Common myeloid progenitor, CD34-positive (primary cell): ENCODE measurements around the gene UNC13D.
A peak's percentile ranks its signal among the peaks of the same experiment; 100 is the strongest.

Experiments
- CTCF ChIA-PET: fragments of 350-600 bp; sonication (Branson Sonifier 250); formaldehyde crosslinking; loops from one replicate; lab custom pipeline; 2021; ENCODE audit warnings: antibody characterized with exemption; lab: Charles Lee
- POLR2A ChIA-PET: fragments of 350-600 bp; sonication (Branson Sonifier 250); formaldehyde crosslinking; loops from one replicate; lab custom pipeline; 2021; ENCODE audit warnings: antibody characterized with exemption; lab: Charles Lee
- DNase-seq, 3 donors: peaks; one replicate each; pipeline versions ENCODE4 v3.0.0 to v3.0.0-alpha.2; 2013
- H3K27ac ChIP-seq, 2 experiments: 1 replicate in 1 of 2; 2 replicates in 1 of 2; pipeline ENCODE4 v1.7.0; 2013; ENCODE audit warnings: inconsistent platforms in 2 of 2, low read length in 2 of 2, mild to moderate bottlenecking in 2 of 2, low read depth in 1 of 2, moderate library complexity in 1 of 2; ENCODE audit not compliant: severe bottlenecking in 2 of 2, insufficient read depth in 1 of 2, poor library complexity in 1 of 2
- H3K27me3 ChIP-seq, 5 experiments: replicated peaks in 2 of 5; 1 replicate in 3 of 5; 2 replicates in 2 of 5; pipeline versions ENCODE4 v1.6.1 to v1.7.0; 2013; ENCODE audit warnings: low read length in 4 of 5, mild to moderate bottlenecking in 2 of 5, moderate library complexity in 2 of 5, inconsistent platforms in 1 of 5; ENCODE audit not compliant: insufficient read depth in 5 of 5, control insufficient read depth in 4 of 5
- H3K36me3 ChIP-seq, 4 experiments: 1 replicate in 2 of 4; 2 replicates in 2 of 4; pipeline versions ENCODE4 v1.6.1 to v1.7.0; 2013; ENCODE audit warnings: low read length in 3 of 4, control low read depth in 1 of 4, mild to moderate bottlenecking in 1 of 4; ENCODE audit not compliant: control insufficient read depth in 4 of 4, insufficient read depth in 4 of 4
- H3K4me1 ChIP-seq, 4 experiments: 1 replicate in 3 of 4; 2 replicates in 1 of 4; pipeline versions ENCODE4 v1.6.1 to v1.7.1; 2013; ENCODE audit warnings: low read length in 3 of 4, mild to moderate bottlenecking in 3 of 4, control low read depth in 1 of 4, inconsistent platforms in 1 of 4, moderate library complexity in 1 of 4; ENCODE audit not compliant: control insufficient read depth in 4 of 4, insufficient read depth in 4 of 4; ENCODE audit errors: control extremely low read depth in 1 of 4
- H3K4me3 ChIP-seq, 7 experiments: 1 replicate in 4 of 7; 2 replicates in 3 of 7; pipeline versions ENCODE4 v1.5.1 to v1.7.0; 2013; ENCODE audit warnings: mild to moderate bottlenecking in 7 of 7, low read length in 6 of 7, moderate library complexity in 6 of 7, inconsistent platforms in 2 of 7, low read depth in 2 of 7, control low read depth in 1 of 7; ENCODE audit not compliant: insufficient read depth in 4 of 7, control insufficient read depth in 1 of 7; ENCODE audit errors: extremely low read depth in 1 of 7
- H3K9me3 ChIP-seq, 5 experiments: 1 replicate in 4 of 5; 2 replicates in 1 of 5; pipeline versions ENCODE4 v1.6.1 to v1.7.1; 2013; ENCODE audit warnings: low read length in 4 of 5, mild to moderate bottlenecking in 2 of 5, inconsistent platforms in 1 of 5, low read depth in 1 of 5, moderate library complexity in 1 of 5; ENCODE audit not compliant: control insufficient read depth in 4 of 5, insufficient read depth in 2 of 5; ENCODE audit errors: control extremely low read depth in 1 of 5
- WGBS: methylation state at CpG from one replicate; pipeline ENCODE4 v1.1.5; 2013; ENCODE audit not compliant: insufficient coverage; 5-methylcytosine and 5-hydroxymethylcytosine counted together

Gene UNC13D

DNA sequence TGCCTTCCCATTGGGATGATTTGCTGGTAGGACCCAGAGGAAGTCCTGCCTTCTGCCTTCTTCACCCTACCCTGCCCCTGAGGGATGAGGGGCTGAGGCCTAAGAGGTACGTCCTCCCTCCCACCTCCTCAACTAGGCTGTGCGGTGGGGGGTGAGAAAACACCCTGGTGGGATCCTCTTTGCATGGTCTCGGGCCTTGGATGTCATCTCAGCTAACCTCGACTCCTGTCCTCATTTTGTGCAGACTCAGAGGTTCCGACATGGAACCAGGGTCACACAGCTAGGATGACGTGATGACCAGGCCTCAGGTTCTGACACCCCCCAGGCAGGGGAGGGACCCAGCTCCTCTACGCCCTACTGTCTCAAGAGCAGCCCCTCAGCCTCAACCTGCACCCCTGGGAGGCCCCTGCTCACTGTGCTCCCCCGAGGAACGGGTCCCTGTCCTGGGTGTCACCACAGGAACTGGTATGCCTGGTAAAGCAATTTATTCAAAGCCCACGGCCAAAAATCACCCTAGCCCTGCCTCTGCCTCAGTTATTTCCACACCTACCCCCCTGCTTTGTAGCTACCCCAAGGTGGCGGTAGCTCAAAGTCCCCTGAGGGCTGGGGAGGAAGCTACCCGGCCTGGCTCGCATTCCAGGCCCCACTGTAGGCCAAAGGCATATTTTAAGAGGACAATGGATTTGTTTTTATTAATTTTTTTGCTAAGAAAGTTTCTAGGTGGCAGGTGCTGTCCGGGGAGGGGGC, 17.5 kb downstream of the UNC13D start:
- Histone ChIP-seq H3K4me3 (peak overlapping the region in 1 of 7 experiments; percentile 24), H3K4me1 (peaks cover 2 to 46% (median 36%) of the 10 kb centered on the region in 4 experiments), H3K27me3 (no peaks in the 10 kb centered on the region), H3K27ac (peak overlapping the region in 1 of 2 experiments; percentile 47), H3K36me3 (peaks cover 14 to 89% (median 62%) of the 10 kb centered on the region in 4 experiments), H3K9me3 (no peaks in the 10 kb centered on the region)
- DNase-seq: no peak
- CTCF ChIA-PET: interaction anchor here (0.6 to 13.1 kb wide), 23 partner anchors 10 to 676 kb away, joined by 3 to 174 read pairs (median 5); partner anchors contain the start of genes GALK1, UNC13D and WBP2
- WGBS: 88% methylated on average over 11 of the region's 14 CpGs
- POLR2A ChIA-PET: interaction anchor here (1.3 to 4.2 kb wide), 4 partner anchors 18 to 73 kb away, joined by 4 to 39 read pairs (median 16); partner anchors contain the start of gene UNC13D

DNA sequence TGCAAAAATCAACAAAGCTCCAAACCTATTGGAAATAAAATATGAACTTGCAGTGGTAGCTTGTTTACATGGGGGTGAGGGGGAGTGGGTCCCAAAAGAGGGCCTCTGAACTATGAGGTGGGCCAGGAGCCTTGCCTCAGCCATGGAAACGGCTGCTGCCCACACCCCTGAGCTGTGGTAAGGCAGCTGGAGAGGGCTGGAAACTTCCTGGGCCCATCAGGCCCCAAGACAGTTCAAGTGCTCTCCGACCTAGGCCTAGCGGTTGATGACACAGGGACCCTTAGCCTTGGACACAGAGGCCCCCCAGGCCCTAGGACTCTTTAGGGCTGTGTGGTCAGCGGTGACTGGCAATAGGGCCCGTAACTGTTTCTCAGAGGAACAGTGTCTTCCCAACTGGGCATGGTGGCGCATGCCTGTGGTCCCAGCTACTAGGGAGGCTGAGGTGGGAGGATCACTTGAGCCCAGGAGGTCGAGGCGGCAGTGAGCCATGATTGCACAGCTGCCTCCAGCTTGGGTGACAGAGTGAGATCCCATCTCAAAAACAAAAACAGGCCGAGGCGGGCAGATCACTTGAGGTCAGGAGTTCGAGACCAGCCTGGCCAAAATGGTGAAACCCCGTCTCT, 18.3 kb downstream of the UNC13D start:
- 94% methylated on average over 10 of the region's 12 CpGs for WGBS
- CTCF ChIA-PET: interaction anchor here (0.7 to 13.1 kb wide), 14 partner anchors 8 to 73 kb away, joined by 3 to 174 read pairs (median 7); partner anchors contain the start of genes GALK1 and UNC13D
- DNase-seq: no peak
- peak overlapping the region in 1 of 2 experiments; percentile 12 for H3K27ac ChIP-seq
- H3K36me3 ChIP-seq: peaks cover 14 to 91% (median 63%) of the 10 kb centered on the region in 4 experiments
- no peaks in the 10 kb centered on the region for H3K9me3 ChIP-seq
- H3K4me3 ChIP-seq: no peak overlapping the region
- peaks cover 2 to 55% (median 42%) of the 10 kb centered on the region in 4 experiments for H3K4me1 ChIP-seq
- no peaks in the 10 kb centered on the region for H3K27me3 ChIP-seq
- POLR2A ChIA-PET: interaction anchor here (3.7 kb wide), 1 partner anchor 48 kb away, joined by 39 read pairs; a partner anchor contains a TSS

DNA sequence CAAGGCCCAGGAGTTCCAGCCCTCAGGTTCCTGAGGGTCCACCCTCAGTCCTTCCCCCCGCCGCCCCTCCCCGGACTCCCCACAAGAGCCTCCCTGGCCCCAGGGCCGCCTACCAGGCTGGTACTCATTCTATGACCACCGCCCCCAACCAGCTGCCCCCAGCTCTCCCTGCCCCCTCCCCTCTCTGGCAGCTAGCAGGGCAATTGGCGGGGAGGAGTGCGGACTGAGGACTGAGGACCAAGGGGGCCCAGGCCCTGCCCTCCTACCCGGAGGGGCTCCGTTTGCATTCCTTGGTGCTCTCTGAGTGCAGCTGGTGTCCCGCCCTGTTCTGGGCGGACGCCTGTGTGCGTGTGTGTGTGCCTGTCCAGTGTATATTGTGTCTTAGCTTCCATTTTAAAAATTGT, 19.1 kb downstream of the UNC13D start:
- Histone ChIP-seq H3K4me1 (peaks cover 2 to 50% (median 42%) of the 10 kb centered on the region in 4 experiments), H3K4me3 (no peak overlapping the region), H3K9me3 (no peaks in the 10 kb centered on the region), H3K36me3 (peaks cover 12 to 91% (median 64%) of the 10 kb centered on the region in 4 experiments), H3K27me3 (no peaks in the 10 kb centered on the region), H3K27ac (peak overlapping the region in 1 of 2 experiments; percentile 12)
- POLR2A ChIA-PET: interaction anchor here (0.5 to 3.7 kb wide), 3 partner anchors 14 to 103 kb away, joined by 3 to 39 read pairs (median 4); a partner anchor contains a TSS
- 96% methylated on average over 8 of the region's 13 CpGs for WGBS
- CTCF ChIA-PET: interaction anchor here (0.7 to 13.1 kb wide), 10 partner anchors 9 to 72 kb away, joined by 3 to 174 read pairs (median 11); partner anchors contain the start of genes GALK1 and UNC13D
- no peak for DNase-seq

DNA sequence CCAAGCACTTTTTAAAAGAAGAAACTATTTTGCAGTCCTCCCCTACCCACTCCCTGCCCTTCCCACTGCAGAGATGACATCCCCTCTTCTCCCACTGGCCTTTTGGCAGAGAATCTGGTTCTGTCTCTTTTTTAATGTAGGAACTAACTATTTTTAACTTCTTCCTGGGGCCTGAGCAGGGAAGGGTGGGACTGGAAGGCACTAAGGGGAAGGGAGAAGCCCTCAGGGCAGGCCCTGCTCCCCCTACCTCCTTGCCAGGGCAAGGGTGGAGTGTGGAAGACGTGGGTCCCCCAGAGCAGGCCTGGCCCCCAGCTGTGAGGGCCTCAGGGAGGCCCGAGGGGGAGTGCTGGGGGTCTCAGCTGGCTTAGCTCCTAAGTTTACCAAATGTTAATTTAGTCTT, 19.5 kb downstream of the UNC13D start:
- Histone ChIP-seq H3K4me3 (no peak overlapping the region), H3K36me3 (peaks cover 12 to 91% (median 63%) of the 10 kb centered on the region in 4 experiments), H3K4me1 (peaks cover 2 to 46% (median 42%) of the 10 kb centered on the region in 4 experiments), H3K9me3 (no peaks in the 10 kb centered on the region), H3K27me3 (no peaks in the 10 kb centered on the region), H3K27ac (no peak overlapping the region)
- ChIA-PET CTCF (interaction anchor here (0.9 to 13.1 kb wide), 7 partner anchors 10 to 61 kb away, joined by 3 to 174 read pairs (median 4); partner anchors contain the start of genes GALK1 and UNC13D), POLR2A (interaction anchor here (0.5 to 0.6 kb wide), 2 partner anchors 14 to 104 kb away, joined by 3 to 4 read pairs; no protein-coding TSS in a partner anchor)
- no peak for DNase-seq
- WGBS: 83% methylated on average over 2 of the region's 2 CpGs

DNA sequence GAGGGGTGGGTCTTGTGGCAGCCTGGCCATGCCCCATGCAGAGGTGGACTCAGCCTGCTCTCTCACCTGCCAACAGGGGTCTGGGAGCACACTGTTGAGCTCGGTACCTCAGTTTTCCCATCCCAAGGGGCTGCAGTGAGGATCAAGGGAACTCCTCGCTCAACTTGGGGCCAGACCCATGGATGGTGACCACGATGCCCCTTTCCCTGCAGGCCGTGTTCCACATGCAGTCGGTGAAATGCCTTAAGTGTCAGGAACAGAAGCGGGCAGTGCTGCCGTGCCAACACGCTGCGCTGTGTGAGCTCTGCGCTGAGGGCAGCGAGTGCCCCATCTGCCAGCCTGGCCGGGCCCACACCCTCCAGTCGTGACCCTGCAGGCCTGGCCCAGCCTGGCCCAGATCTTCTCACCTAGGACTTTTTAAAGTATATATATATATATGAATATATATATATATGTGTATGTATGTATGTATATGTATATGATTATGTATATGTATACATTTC, 20.1 kb downstream of the UNC13D start:
- no peaks in the 10 kb centered on the region for H3K27me3 ChIP-seq
- POLR2A ChIA-PET: interaction anchor here (0.5 to 1.5 kb wide), 2 partner anchors 19 to 44 kb away, joined by 4 to 5 read pairs; a partner anchor contains a TSS
- no peak for DNase-seq
- no peaks in the 10 kb centered on the region for H3K9me3 ChIP-seq
- H3K36me3 ChIP-seq: peaks cover 11 to 92% (median 67%) of the 10 kb centered on the region in 4 experiments
- CTCF ChIA-PET: interaction anchor here (1.0 kb wide), 1 partner anchor 10 kb away, joined by 3 read pairs; no protein-coding TSS in a partner anchor
- peak overlapping the region in 1 of 2 experiments; percentile 6 for H3K27ac ChIP-seq
- 98% methylated on average over 9 of the region's 13 CpGs for WGBS
- H3K4me1 ChIP-seq: peaks cover 2 to 45% (median 42%) of the 10 kb centered on the region in 4 experiments
- H3K4me3 ChIP-seq: no peak overlapping the region

DNA sequence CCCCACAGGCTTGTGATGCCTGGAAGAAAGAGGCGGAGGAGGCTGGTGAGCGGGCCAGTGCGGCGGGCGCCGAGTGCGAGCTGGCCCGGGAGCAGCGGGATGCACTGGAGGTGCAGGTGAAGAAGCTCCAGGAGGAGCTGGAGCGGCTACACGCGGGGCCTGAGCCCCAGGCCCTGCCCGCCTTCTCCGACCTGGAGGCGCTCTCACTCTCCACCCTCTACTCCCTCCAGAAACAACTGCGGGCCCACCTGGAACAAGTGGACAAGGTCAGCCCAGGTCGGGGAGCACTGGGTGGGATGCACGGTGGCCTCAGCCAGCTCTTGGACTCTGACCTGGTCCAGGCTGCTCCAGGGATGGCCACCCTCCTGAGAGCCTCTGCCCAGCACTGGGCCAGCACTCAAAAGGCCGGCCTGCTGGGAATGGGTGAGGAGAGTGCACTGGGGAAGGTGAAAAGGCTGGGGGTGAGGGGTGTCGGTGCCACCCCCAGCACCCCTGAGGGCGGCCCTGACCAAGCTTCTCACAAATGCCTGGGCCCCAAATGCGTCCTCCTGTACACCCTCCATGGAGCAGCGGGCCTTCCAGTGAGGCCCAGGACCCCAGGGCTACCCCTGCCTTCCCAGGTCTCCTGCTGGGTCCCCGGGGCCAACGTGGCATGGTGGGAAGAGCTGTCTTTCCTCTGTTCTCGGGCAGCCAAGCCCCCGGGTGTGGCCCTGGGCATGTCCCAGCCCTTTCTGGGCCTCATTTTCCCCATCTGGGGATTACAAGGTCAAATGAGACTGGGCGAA, 20.8 kb downstream of the UNC13D start:
- no peak for DNase-seq
- H3K36me3 ChIP-seq: peaks cover 13 to 92% (median 70%) of the 10 kb centered on the region in 4 experiments
- ChIA-PET POLR2A (interaction anchor here (0.5 to 1.5 kb wide), 3 partner anchors 18 to 54 kb away, joined by 3 to 5 read pairs (median 4); a partner anchor contains a TSS), CTCF (interaction anchor here (0.6 to 2.9 kb wide), 6 partner anchors 11 to 200 kb away, joined by 3 to 8 read pairs (median 3); partner anchors contain the start of genes GALK1 and UNC13D)
- no peaks in the 10 kb centered on the region for H3K9me3 ChIP-seq
- H3K4me1 ChIP-seq: peaks cover 2 to 39% (median 36%) of the 10 kb centered on the region in 4 experiments
- WGBS: 96% methylated on average over 12 of the region's 28 CpGs
- no peak overlapping the region for H3K4me3 ChIP-seq
- no peak overlapping the region for H3K27ac ChIP-seq
- H3K27me3 ChIP-seq: no peaks in the 10 kb centered on the region
